ENCODE results near the gene HECTD1. TPM values are rescaled to one million over a fixed set of nuclear protein-coding genes. Genes with fewer than 3 reads are reported as not detected.
A peak's percentile ranks its signal among the peaks of the same experiment; 100 is the strongest.
"Not testable (repeated sequence)": the region's sequence is repeated elsewhere in the genome, so short reads cannot be mapped to it uniquely, and the experiment has no call there.

The HECTD1 gene
- polyA plus RNA-seq, 1 experiment: 121 TPM

DNA sequence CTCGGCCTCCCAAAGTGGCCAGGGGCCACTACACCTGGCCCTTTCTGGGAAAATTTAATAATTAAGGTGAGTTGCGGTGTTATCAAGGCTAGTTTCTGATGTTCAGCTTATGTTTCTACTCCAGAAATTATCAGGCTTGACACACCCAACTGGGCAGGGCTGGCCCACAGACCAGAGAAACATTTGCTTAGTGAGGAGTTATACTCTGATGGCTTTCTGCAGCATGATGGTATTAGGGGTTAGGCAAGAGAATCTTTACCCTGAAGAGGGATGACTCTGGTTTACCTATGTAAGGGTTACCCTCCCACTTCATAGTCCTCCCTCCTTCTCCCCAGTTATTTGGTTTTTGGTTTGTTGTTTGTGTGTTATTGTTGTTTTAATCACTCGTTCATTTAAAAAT, 24.5 kb upstream of the HECTD1 start:
- Histone ChIP-seq H3K27me3 (ENCODE audit: control insufficient read depth, insufficient read depth, low read length) (no peaks in the 10 kb centered on the region), H3K27ac (ENCODE audit: low read depth, low read length) (no peak overlapping the region), H3K9me3 (ENCODE audit: control insufficient read depth, insufficient read depth, low read length) (no peaks in the 10 kb centered on the region), H3K4me3 (ENCODE audit: low read depth, low read length) (no peak overlapping the region)
- ChIA-PET CTCF (interaction anchor here (0.5 to 3.6 kb wide), 2 partner anchors 24 to 41 kb away, joined by 4 to 19 read pairs; partner anchors contain the start of gene HECTD1), POLR2A (no interaction called here)
- TF ChIP-seq, protein P1, sequence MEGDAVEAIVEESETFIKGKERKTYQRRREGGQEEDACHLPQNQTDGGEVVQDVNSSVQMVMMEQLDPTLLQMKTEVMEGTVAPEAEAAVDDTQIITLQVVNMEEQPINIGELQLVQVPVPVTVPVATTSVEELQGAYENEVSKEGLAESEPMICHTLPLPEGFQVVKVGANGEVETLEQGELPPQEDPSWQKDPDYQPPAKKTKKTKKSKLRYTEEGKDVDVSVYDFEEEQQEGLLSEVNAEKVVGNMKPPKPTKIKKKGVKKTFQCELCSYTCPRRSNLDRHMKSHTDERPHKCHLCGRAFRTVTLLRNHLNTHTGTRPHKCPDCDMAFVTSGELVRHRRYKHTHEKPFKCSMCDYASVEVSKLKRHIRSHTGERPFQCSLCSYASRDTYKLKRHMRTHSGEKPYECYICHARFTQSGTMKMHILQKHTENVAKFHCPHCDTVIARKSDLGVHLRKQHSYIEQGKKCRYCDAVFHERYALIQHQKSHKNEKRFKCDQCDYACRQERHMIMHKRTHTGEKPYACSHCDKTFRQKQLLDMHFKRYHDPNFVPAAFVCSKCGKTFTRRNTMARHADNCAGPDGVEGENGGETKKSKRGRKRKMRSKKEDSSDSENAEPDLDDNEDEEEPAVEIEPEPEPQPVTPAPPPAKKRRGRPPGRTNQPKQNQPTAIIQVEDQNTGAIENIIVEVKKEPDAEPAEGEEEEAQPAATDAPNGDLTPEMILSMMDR (IDR thresholded peaks at IDR 0.05; ENCODE audit: low read depth, low read length): no peak
- DNase-seq (ENCODE audit: low read depth, low spot score): no peak

DNA sequence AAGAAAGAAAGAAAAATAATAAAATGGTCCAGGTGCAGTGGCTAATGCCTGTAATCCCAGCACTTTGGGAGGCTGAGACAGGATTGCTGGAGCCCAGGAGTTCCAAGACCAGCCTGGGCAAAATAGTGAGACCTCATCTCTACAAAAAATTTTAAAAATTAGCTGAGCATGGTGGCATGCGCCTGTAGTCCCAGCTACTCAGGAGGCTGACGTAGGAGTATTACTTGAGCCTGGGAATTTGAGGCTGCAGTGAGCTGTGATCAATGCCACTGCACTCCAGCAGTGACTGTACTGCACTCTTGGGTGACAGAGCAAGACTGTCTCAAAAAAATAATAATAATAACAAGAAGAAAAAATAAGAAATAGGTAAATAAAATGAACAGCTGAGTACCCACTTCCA, 23.7 kb upstream of the HECTD1 start:
- POLR2A ChIA-PET; DNase-seq (ENCODE audit: low read depth, low spot score): not testable (repeated sequence)
- CTCF ChIA-PET: interaction anchor here (0.7 to 3.6 kb wide), 2 partner anchors 23 to 32 kb away, joined by 3 to 19 read pairs; partner anchors contain the start of gene HECTD1

DNA sequence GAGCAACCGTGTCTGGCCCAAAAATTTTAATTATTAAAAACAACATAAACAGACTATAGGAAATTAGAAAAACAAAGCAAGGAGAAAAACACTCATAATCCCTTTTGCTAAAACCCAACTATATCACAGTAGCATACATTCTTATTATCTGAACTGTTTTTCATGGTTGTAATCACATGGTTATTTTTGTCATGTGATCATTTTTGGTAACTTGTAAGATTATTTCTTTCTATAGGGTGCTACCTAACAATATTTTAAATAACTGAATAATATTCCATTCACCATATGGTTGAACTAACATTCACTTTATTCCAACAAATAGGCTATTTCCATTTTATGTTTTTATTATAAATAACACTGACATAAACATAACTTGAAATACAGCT, 23.0 kb upstream of the HECTD1 start:
- DNase-seq (ENCODE audit: low read depth, low spot score): no peak
- no peaks in the 10 kb centered on the region for H3K27me3 ChIP-seq (ENCODE audit: control insufficient read depth, insufficient read depth, low read length)
- POLR2A ChIA-PET: interaction anchor here (1.7 kb wide), 1 partner anchor 190 kb away, joined by 5 read pairs; the partner anchor contains the start of gene HEATR5A
- no peak overlapping the region for H3K27ac ChIP-seq (ENCODE audit: low read depth, low read length)
- H3K9me3 ChIP-seq (ENCODE audit: control insufficient read depth, insufficient read depth, low read length): no peaks in the 10 kb centered on the region
- TF ChIP-seq, protein P1 (IDR thresholded peaks at IDR 0.05; ENCODE audit: low read depth, low read length): no peak
- CTCF ChIA-PET: interaction anchor here (3.6 kb wide), 1 partner anchor 22 kb away, joined by 19 read pairs; the partner anchor contains the start of gene HECTD1
- H3K4me3 ChIP-seq (ENCODE audit: low read depth, low read length): no peak overlapping the region

More for the DNA sequence above, 23.7 kb upstream of the HECTD1 start:
- not testable (repeated sequence) for H3K4me3 ChIP-seq (ENCODE audit: low read depth, low read length); H3K9me3 ChIP-seq (ENCODE audit: control insufficient read depth, insufficient read depth, low read length); H3K27me3 ChIP-seq (ENCODE audit: control insufficient read depth, insufficient read depth, low read length); H3K27ac ChIP-seq (ENCODE audit: low read depth, low read length)

DNA sequence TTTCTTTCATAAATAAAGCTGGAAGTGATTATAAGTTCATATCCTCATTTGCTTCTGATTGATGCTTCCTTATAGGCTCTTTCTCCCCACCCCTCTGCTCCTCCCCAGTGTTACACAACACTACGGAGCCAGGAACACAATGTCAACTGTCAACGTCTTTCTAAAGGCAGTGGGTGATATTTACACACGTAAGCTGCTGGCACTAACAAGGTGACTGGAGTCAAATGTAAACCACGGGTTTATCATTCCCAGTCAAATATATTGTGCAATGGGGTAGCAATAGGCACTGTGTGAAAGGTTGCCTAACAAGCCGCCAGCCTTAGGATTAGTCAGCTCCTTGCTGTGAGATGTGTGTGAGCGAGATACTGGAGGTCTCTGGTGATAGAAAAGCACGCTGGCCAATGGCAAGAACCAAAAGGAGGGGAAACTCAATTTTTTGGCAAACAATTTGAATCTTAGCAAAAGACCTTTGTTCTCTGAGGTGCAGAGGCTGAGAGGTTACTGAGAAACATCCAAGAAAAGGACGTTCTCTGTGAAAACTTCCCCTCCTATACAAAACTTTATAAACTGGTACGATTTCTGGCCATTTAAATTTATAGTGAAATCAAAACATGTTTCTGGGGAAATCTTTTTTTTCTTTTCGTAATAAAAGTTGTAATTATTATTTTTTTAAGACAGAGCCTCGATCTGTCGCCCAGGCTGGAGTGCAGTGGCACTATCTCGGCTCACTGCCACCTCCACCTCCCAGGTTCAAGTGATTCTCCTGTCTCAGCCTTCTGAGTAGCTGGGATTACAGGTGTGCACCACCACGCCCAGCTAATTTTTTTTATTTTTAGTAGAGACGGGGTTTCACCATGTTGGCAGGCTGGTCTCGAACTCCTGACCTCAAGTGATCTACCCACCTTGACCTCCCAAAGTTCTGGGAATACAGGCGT, 22.3 kb upstream of the HECTD1 start:
- peak overlapping the region; percentile 57 for H3K27ac ChIP-seq (ENCODE audit: low read depth, low read length)
- CTCF ChIA-PET: interaction anchor here (3.6 kb wide), 1 partner anchor 22 kb away, joined by 19 read pairs; the partner anchor contains the start of gene HECTD1

DNA sequence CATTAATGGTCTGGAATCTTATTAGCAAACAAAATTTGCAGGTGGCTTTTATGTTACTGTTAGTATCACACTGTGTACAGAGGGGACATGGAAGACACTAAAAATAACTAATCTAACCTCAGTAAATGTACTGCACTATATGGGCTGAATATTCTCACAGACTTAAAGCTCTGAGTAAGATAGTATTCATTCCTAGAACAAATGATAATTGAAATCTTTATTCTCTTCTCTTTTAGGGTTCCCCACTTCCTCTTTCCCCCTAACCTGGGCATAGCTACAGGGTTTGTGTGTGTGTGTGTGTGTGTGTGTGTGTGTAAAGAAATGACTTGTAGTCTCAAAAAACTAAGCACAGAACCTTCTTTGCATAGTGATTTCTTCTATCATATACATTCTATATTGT, 21.4 kb upstream of the HECTD1 start:
- DNase-seq (ENCODE audit: low read depth, low spot score): no peak
- Histone ChIP-seq H3K4me3 (ENCODE audit: low read depth, low read length) (no peak overlapping the region), H3K27me3 (ENCODE audit: control insufficient read depth, insufficient read depth, low read length) (no peaks in the 10 kb centered on the region), H3K27ac (ENCODE audit: low read depth, low read length) (no peak overlapping the region), H3K9me3 (ENCODE audit: control insufficient read depth, insufficient read depth, low read length) (no peaks in the 10 kb centered on the region)
- ChIA-PET POLR2A (interaction anchor here (0.6 to 2.0 kb wide), 6 partner anchors 22 to 65 kb away, joined by 3 to 17 read pairs (median 3); no protein-coding TSS in a partner anchor), CTCF (interaction anchor here (3.6 kb wide), 1 partner anchor 21 kb away, joined by 19 read pairs; the partner anchor contains the start of gene HECTD1)
- TF ChIP-seq, protein P1 (IDR thresholded peaks at IDR 0.05; ENCODE audit: low read depth, low read length): no peak

More for the DNA sequence above, 22.3 kb upstream of the HECTD1 start:
- H3K27me3 ChIP-seq (ENCODE audit: control insufficient read depth, insufficient read depth, low read length): no peaks in the 10 kb centered on the region
- DNase-seq (ENCODE audit: low read depth, low spot score): peak; percentile 88
- peak overlapping the region; percentile 24 for H3K4me3 ChIP-seq (ENCODE audit: low read depth, low read length)
- H3K9me3 ChIP-seq (ENCODE audit: control insufficient read depth, insufficient read depth, low read length): no peaks in the 10 kb centered on the region
- TF ChIP-seq, protein P1 (IDR thresholded peaks at IDR 0.05; ENCODE audit: low read depth, low read length): no peak
- POLR2A ChIA-PET: interaction anchor here (0.6 to 2.0 kb wide), 9 partner anchors 21 to 191 kb away, joined by 3 to 17 read pairs (median 3); partner anchors contain the start of genes HEATR5A and HECTD1

Measured in AG04450 (cell line).